NCI-H128 (cell line): ENCODE measurements around the gene DPH5.
"Not testable (repeated sequence)": the region's sequence is repeated elsewhere in the genome, so short reads cannot be mapped to it uniquely, and the experiment has no call there.

ENCODE experiments used
- DNase-seq: peaks from one replicate; lab custom pipeline; 2025; ENCODE audit not compliant: unreplicated experiment; lab: John Stamatoyannopoulos, UW

Gene DPH5

GRCh38 chr1:101025657-101026429, at the start of gene DPH5:
Gene DPH5, minus strand, starts transcription at chr1:101025784. Its CDS starts 341 bp downstream, at chr1:101025443.
- DNase-seq, result peak; percentile 64

- DNase-seq, result no peak
Observed at GRCh38 chr1:101073836-101074235, 48.3 kb upstream of the DPH5 start.

- DNase-seq, result no peak
Observed at GRCh38 chr1:101071470-101071891, 45.9 kb upstream of the DPH5 start.

GRCh38 chr1:101069158-101069557, 43.6 kb upstream of the DPH5 start:
- DNase-seq, result no peak

- not testable (repeated sequence) for DNase-seq
Observed at GRCh38 chr1:101066937-101067335, 41.4 kb upstream of the DPH5 start.

GRCh38 chr1:101066260-101066936, 40.8 kb upstream of the DPH5 start:
- no peak for DNase-seq

GRCh38 chr1:101065575-101065974, 40.0 kb upstream of the DPH5 start:
- DNase-seq, result no peak

GRCh38 chr1:101064697-101065096, 39.1 kb upstream of the DPH5 start:
- DNase-seq, result no peak

GRCh38 chr1:101060992-101061391, 35.4 kb upstream of the DPH5 start:
- no peak for DNase-seq

GRCh38 chr1:101059945-101060542, 34.5 kb upstream of the DPH5 start:
- no peak for DNase-seq

GRCh38 chr1:101055623-101056022, 30.0 kb upstream of the DPH5 start:
- DNase-seq, result no peak

- DNase-seq, result no peak
Observed at GRCh38 chr1:101051688-101052638, 26.4 kb upstream of the DPH5 start.

- no peak for DNase-seq
Observed at GRCh38 chr1:101050869-101051268, 25.3 kb upstream of the DPH5 start.

- no peak for DNase-seq
Observed at GRCh38 chr1:101044749-101045148, 19.2 kb upstream of the DPH5 start.

- no peak for DNase-seq
Observed at GRCh38 chr1:101044259-101044658, 18.7 kb upstream of the DPH5 start.

GRCh38 chr1:101043776-101044175, 18.2 kb upstream of the DPH5 start:
- DNase-seq, result no peak

GRCh38 chr1:101041300-101041699, 15.7 kb upstream of the DPH5 start:
- no peak for DNase-seq

- no peak for DNase-seq
Observed at GRCh38 chr1:101040666-101041065, 15.1 kb upstream of the DPH5 start.

- no peak for DNase-seq
Observed at GRCh38 chr1:101039245-101039644, 13.7 kb upstream of the DPH5 start.

GRCh38 chr1:101037316-101037715, 11.7 kb upstream of the DPH5 start:
- no peak for DNase-seq

- no peak for DNase-seq
Observed at GRCh38 chr1:101033017-101033416, 7.4 kb upstream of the DPH5 start.
